ENCODE measurements around the gene BCKDHA. TPM values are rescaled to one million over a fixed set of nuclear protein-coding genes. Genes with fewer than 3 reads are reported as not detected.

Gene BCKDHA
- polyA plus RNA-seq, 1 of the 3 experiments (the other 2 are of a cell fraction) = 30.9 TPM

GRCh38 chr19:41363371-41363752 lies 34.3 kb upstream of the BCKDHA start:
- peaks cover 9 to 13% of the 10 kb centered on the region in 2 experiments; a peak in 3 of 4 replicates for H3K4me1 ChIP-seq (ENCODE audit: control insufficient read depth in 1 of 2, insufficient read depth in 2 of 2, low read depth in 1 of 2, low read length in 1 of 2)
- H3K9ac ChIP-seq = peak overlapping the region; percentile 93
- peak overlapping the region; percentile 78 for H3K4me2 ChIP-seq
- TF ChIP-seq NRF1 (IDR thresholded peaks at IDR 0.05; ENCODE audit: low read depth, low read length) (no peak), EP300 (IDR thresholded peaks at IDR 0.05; ENCODE audit: borderline replicate concordance in 1 of 2, low read depth in 1 of 2, low read length in 1 of 2) (no peak), RAD21 (IDR thresholded peaks at IDR 0.05; ENCODE audit: low read length) (no peak), GATA2 (CRISPR knock-in tag; IDR thresholded peaks at IDR 0.05) (no peak), RCOR1 (IDR thresholded peaks at IDR 0.05; ENCODE audit: low read length) (no peak), CHD2 (IDR thresholded peaks at IDR 0.05; ENCODE audit: low read length, partially characterized antibody) (no peak), FOXJ3 (CRISPR knock-in tag; IDR thresholded peaks at IDR 0.05) (no peak), POLR2AphosphoS5 (IDR thresholded peaks at IDR 0.05; ENCODE audit: low read depth, low read length) (no peak), IRF3 (IDR thresholded peaks at IDR 0.05; ENCODE audit: low read depth, low read length) (no peak), FOSL2 (IDR thresholded peaks at IDR 0.05; ENCODE audit: borderline replicate concordance, low read depth) (no peak), FOXM1 (IDR thresholded peaks at IDR 0.05; ENCODE audit: low read depth) (no peak), TAF1 (IDR thresholded peaks at IDR 0.05; ENCODE audit: borderline replicate concordance, low read depth, low read length) (no peak), EZH2phosphoT487 (IDR thresholded peaks at IDR 0.05; ENCODE audit: borderline replicate concordance, low read depth) (no peak), SMC3 (IDR thresholded peaks at IDR 0.05; ENCODE audit: low read depth, low read length) (no peak)
- TF ChIP-seq, protein P1, sequence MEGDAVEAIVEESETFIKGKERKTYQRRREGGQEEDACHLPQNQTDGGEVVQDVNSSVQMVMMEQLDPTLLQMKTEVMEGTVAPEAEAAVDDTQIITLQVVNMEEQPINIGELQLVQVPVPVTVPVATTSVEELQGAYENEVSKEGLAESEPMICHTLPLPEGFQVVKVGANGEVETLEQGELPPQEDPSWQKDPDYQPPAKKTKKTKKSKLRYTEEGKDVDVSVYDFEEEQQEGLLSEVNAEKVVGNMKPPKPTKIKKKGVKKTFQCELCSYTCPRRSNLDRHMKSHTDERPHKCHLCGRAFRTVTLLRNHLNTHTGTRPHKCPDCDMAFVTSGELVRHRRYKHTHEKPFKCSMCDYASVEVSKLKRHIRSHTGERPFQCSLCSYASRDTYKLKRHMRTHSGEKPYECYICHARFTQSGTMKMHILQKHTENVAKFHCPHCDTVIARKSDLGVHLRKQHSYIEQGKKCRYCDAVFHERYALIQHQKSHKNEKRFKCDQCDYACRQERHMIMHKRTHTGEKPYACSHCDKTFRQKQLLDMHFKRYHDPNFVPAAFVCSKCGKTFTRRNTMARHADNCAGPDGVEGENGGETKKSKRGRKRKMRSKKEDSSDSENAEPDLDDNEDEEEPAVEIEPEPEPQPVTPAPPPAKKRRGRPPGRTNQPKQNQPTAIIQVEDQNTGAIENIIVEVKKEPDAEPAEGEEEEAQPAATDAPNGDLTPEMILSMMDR (IDR thresholded peaks at IDR 0.05) = no peak
- TF ChIP-seq, protein P2, sequence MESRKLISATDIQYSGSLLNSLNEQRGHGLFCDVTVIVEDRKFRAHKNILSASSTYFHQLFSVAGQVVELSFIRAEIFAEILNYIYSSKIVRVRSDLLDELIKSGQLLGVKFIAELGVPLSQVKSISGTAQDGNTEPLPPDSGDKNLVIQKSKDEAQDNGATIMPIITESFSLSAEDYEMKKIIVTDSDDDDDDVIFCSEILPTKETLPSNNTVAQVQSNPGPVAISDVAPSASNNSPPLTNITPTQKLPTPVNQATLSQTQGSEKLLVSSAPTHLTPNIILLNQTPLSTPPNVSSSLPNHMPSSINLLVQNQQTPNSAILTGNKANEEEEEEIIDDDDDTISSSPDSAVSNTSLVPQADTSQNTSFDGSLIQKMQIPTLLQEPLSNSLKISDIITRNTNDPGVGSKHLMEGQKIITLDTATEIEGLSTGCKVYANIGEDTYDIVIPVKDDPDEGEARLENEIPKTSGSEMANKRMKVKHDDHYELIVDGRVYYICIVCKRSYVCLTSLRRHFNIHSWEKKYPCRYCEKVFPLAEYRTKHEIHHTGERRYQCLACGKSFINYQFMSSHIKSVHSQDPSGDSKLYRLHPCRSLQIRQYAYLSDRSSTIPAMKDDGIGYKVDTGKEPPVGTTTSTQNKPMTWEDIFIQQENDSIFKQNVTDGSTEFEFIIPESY (IDR thresholded peaks at IDR 0.05; ENCODE audit: borderline replicate concordance, low read depth) = no peak
- TF ChIP-seq, protein P3, sequence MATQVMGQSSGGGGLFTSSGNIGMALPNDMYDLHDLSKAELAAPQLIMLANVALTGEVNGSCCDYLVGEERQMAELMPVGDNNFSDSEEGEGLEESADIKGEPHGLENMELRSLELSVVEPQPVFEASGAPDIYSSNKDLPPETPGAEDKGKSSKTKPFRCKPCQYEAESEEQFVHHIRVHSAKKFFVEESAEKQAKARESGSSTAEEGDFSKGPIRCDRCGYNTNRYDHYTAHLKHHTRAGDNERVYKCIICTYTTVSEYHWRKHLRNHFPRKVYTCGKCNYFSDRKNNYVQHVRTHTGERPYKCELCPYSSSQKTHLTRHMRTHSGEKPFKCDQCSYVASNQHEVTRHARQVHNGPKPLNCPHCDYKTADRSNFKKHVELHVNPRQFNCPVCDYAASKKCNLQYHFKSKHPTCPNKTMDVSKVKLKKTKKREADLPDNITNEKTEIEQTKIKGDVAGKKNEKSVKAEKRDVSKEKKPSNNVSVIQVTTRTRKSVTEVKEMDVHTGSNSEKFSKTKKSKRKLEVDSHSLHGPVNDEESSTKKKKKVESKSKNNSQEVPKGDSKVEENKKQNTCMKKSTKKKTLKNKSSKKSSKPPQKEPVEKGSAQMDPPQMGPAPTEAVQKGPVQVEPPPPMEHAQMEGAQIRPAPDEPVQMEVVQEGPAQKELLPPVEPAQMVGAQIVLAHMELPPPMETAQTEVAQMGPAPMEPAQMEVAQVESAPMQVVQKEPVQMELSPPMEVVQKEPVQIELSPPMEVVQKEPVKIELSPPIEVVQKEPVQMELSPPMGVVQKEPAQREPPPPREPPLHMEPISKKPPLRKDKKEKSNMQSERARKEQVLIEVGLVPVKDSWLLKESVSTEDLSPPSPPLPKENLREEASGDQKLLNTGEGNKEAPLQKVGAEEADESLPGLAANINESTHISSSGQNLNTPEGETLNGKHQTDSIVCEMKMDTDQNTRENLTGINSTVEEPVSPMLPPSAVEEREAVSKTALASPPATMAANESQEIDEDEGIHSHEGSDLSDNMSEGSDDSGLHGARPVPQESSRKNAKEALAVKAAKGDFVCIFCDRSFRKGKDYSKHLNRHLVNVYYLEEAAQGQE (IDR thresholded peaks at IDR 0.05; ENCODE audit: low read depth, low read length) = no peak
- TF ChIP-seq, protein P4, sequence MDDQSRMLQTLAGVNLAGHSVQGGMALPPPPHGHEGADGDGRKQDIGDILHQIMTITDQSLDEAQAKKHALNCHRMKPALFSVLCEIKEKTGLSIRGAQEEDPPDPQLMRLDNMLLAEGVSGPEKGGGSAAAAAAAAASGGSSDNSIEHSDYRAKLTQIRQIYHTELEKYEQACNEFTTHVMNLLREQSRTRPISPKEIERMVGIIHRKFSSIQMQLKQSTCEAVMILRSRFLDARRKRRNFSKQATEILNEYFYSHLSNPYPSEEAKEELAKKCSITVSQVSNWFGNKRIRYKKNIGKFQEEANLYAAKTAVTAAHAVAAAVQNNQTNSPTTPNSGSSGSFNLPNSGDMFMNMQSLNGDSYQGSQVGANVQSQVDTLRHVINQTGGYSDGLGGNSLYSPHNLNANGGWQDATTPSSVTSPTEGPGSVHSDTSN (IDR thresholded peaks at IDR 0.05) = no peak
- TF ChIP-seq, protein P5, sequence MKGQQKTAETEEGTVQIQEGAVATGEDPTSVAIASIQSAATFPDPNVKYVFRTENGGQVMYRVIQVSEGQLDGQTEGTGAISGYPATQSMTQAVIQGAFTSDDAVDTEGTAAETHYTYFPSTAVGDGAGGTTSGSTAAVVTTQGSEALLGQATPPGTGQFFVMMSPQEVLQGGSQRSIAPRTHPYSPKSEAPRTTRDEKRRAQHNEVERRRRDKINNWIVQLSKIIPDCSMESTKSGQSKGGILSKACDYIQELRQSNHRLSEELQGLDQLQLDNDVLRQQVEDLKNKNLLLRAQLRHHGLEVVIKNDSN (IDR thresholded peaks at IDR 0.05; ENCODE audit: borderline replicate concordance, low read depth) = no peak
- H3K27me3 ChIP-seq (ENCODE audit: insufficient read depth) = no peaks in the 10 kb centered on the region
- H3K9me2 ChIP-seq = no peaks in the 10 kb centered on the region
- no peaks in the 10 kb centered on the region for H3K36me3 ChIP-seq (replicated peaks in 1 of 2; ENCODE audit: control insufficient read depth in 1 of 2, insufficient read depth in 2 of 2, low read length in 1 of 2)
- peaks cover 12% of the 10 kb centered on the region for H3F3A ChIP-seq (replicated peaks; ENCODE audit: insufficient read depth)
- H2AFZ ChIP-seq (ENCODE audit: low read depth) = peak overlapping the region; percentile 82
- H3K4me3 ChIP-seq (ENCODE audit: low read depth in 2 of 2, low read length in 1 of 2) = peak overlapping the region; percentile 68 to 79
- POLR2A ChIA-PET = interaction anchor here (0.6 to 1.4 kb wide), 5 partner anchors 8 to 65 kb away, joined by 3 to 5 read pairs (median 3); partner anchors contain the start of gene TGFB1
- WGBS (ENCODE audit: low lambda C conversion rate) = 35% methylated on average over 6 of the region's 6 CpGs
- H3K9me3 ChIP-seq = no peaks in the 10 kb centered on the region
- peaks cover 4% of the 10 kb centered on the region; the same call in 1 of the 2 replicates for H4K20me1 ChIP-seq (ENCODE audit: insufficient read depth)
- peaks cover 33% of the 10 kb centered on the region for H3K79me2 ChIP-seq (ENCODE audit: insufficient read depth)
- H3K27ac ChIP-seq (ENCODE audit: low read depth in 2 of 2, low read length in 1 of 2) = peak overlapping the region; percentile 56 to 99; a peak in 3 of 4 replicates
- CTCF ChIA-PET = interaction anchor here (1.0 to 1.8 kb wide), 4 partner anchors 8 to 54 kb away, joined by 3 to 6 read pairs (median 5); no protein-coding TSS in a partner anchor
- DNase-seq = no peak
